Activated CD8-positive, alpha-beta memory T cell treated with anti-CD3 and anti-CD28 coated beads for 4 hours (primary cell): ENCODE results near the gene TSPAN3.

Source experiments
- DNase-seq, 2 donors: peaks; one replicate each; pipeline ENCODE4 v3.0.0-alpha.2; 2020; ENCODE audit warnings: low read depth in 2 of 2

TSPAN3 gene

DNA sequence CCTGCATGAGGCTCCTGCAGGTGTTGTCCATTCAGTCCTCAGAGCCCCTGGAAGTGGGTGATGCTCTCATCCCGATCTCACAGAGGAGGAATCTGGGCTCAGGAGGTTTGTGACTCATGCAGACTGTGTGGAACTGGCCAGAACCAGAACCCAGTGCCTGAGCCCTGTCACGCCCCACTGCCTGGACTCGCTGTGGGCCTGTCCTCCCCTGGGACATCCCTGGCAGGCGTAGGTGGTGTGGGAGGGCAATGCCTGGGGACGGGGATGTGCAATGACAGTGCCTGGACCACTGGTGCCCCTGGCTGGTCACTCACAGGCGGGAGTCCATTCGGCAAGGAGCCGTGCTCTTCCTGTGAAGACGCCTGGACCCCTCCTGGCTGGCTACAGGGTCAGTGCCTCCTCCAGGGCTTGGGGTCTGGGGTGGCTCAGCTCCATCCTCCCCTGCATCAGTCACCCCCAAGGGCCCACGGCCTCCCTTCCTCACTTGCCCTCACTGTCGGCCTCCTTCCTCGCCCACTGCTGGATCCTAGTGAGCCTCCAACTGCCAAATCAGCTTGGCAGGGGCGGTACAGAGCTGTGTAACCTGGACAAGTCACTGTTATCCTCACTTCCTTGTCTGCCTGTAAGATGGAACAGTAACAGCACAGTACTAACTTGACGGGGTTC, 61.1 kb downstream of the TSPAN3 start:
- no peak for DNase-seq

DNA sequence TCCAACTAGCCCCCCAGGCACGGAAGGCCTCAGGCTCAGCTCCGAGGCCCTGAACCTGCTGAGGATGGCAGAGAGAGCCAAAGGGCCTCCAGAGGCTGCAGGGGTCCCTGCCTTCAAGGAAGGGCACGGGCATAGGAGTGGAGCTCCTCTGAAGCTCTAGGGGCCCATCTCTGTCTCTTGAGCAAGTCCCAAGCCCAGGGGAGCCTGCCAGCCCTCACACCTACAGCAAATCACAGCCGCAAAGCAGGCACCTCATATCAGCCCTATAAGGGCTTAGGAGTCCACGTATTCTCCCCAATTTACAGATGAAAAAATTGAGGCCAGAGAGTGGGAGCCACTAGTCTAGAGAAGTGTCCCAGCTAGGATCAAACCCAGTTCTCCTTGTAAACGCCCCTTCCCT, 61.7 kb downstream of the TSPAN3 start:
- no peak for DNase-seq

DNA sequence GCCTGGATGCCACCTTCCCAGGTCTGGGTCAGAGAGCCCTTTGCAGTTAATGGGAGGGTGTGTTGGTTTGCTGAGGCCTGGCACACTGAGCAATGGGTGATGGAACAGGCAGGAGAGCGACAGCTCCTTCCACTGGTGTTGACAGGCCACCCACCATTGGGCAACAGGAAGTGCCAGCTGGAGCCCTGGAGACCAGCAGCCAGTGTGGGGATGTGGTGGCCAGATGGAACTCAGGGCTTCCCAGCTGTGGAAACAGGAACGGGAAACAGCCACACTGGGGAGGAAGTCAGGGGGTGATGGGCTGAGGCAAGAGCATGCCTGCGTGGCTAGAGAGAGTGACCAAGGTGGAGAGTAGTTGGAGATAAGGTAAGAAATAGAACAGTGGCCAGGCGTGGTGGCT, 66.7 kb downstream of the TSPAN3 start:
- DNase-seq: no peak

DNA sequence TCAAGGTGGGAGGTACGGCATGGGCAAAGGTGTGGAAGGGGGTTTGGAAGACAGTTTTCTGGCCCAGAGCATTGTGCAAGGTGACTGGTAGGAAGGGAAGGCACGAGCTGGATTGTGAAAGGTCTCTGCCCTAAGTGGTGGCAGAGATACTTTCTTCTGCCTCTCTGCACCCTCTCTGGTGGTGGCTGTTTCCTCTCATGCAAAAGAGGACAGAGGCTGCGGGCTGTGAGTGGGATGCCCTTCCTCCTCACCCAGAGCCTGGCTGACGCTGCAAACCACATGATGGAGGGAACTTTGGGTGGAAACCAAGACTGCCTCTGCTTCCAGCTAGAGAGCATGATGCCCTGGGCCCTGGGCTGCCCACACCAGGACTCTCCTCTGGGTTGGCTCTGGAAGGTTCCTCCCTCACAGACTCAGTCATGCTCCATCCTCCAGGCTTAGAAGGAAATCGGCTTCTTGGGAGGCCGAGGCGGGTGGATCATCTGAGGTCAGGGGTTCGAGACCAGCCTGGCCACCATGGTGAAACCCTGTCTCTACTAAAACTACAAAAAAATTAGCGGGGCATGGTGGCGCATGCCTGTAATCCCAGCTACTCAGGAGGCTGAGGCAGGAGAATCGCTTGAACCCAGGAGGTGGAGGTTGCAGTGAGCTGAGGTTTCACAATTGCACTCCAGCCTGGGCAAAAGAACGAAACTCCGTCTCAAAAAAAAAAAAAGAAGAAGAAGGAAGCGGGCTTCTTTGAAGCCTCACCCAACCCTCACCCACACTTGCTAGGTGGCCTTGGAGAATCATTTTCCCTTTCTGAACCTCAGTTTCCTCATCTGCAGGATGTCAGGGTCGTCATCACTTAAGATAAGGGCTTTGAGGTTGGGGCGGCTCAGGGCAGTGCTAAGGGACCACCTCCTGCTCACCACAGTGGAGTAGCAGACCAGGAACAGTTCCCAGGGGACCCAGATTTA, 67.7 kb downstream of the TSPAN3 start:
- peak; percentile 43 to 67 for DNase-seq

DNA sequence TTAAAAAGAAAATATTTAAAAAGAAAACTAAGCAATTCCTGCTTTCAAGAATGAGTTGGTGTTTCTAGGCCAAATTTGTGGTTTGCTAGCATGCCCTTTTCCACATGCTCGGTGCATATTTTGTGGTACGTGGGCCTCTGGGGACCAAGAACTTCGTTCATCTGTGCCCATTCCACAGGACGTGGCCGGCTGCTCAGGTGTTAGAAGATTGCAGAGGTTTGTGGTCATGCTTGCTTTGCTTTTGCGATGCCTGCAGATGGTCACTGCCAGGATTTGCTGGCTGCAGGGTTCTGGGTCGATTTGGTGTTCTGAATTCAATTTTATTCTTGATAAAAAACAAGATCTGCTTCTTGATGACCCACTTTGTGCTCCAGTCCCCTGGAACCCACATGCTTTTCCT, 68.5 kb downstream of the TSPAN3 start:
- no peak for DNase-seq

DNA sequence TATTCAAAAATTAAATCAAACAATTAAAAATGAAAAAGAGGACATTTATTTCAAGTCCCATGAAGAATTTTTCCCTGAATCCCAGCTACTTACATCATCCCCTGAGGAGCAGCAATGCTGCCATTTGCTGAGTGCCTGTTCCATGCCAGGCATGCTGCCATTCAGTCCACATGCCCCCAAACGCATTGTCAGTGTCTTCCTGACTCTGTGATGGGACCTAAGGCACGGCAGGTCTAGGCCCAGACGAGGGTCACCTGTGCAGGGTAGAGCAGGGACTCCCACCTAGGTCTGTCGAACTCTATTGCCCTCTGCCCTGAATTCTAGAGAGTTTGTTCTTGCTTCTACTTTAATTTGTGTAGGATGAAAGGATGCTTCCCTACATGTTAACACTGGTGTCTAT, 68.9 kb downstream of the TSPAN3 start:
- DNase-seq: no peak

DNA sequence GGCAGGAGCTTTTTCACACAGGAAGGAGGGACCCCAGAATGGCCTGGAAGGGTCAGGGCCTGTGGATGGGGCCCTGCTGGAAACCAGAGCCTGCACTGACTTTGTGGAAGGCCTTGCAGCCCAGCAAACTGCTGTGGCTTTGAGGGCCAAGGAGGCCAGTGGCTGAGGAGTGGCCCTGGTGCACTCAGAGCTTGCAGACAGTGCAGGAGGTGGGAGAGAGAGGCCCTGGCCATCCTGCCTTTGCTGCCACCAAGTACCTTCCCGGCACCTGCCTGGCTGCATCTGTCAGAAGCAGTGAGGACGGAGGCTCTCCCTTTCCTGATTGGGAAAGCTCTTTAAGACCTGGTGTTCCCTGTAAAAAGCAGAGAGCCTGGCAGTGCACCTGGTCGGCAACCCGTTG, 69.6 kb downstream of the TSPAN3 start:
- no peak for DNase-seq

DNA sequence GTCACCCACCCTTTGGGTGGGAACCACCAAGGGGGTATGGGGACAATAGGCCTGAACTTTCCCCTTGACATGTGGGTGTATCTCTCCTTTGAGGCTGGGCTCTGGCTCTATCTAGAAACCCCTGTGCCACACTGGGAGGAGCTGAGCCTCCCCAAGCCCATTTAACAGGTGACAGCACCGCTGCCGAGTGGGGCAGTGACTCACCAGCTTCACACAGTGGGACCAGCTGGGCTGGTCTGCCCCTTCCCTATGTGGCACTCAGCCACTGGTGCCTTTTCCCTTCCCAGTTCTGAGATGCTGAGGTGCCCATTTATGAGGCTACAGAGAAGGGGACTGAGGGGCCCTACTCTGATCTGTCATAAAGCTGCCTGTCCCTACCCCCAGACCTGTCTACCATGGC, 70.9 kb downstream of the TSPAN3 start:
- DNase-seq: no peak

DNA sequence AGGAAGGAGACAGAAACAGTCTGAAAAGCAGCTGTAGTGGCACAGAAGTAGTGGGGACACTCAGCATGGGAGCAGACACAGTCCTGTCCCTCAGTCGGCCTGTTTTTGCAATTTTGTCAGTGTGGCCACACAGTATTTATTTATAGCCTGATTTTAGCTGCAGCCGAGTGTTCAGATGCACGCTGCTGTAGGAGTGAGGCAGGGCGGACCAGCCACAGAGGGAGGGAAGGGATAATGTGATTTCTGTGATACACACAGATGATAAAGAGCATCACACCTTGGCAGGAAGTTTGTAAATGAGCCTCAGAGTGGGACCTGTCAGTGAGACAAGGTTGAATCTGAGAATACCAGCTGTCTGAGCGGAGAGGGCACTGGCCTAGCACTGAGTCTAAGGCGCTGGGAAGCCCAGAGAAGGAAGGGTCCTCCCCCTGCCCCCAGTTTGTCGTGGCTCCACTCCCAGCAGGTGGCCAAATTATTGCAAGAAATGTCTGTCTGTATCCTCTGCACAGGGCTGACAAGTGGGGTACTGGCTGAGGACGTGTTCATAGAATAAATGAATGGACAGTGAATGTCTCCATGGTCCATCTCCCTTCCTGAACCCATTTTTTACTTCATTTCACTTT, 72.1 kb downstream of the TSPAN3 start:
- DNase-seq: no peak

DNA sequence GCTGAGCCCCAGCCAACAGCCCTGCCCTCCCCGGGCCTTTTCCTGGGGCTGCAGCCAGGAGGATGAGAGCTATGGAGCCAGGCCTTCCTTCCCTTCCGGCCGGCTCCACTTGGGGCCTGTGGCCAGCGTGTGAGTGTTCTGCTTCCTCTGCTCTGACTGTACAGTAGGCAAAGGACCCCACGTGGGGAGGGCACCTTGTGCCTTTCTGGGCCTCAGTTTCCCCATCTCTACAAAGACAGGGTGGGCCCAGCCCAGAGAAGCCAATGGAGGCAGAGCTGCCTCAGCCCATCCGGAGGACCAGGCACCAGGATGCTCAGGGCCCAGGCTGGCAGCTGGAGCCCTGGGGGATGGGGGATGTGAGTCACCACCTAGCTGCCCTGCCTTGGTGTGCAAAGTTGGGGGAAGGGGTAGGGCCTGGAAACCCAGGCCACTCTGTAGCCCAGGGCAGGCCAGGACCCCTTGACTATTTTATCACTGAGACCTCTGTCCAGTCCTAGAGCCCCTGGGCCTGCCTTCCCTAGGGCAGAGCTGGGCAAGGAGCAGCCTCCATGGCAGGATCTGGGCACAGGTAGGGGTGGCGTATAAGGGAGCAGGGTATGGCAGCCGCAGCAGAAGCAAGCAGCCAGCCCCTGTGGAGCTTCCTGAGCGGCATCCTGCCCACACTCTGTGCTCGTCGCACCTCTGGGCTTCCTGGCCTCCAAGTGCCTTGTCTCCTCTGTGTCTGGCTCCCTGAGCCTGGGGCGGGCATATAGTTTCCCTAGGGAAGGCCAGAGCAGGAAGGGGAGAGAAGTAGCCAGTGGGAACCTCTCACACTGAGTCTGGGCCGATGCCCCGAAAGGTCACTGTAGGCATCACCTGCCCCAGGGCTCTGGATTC, 74.1 kb downstream of the TSPAN3 start:
- DNase-seq: no peak

DNA sequence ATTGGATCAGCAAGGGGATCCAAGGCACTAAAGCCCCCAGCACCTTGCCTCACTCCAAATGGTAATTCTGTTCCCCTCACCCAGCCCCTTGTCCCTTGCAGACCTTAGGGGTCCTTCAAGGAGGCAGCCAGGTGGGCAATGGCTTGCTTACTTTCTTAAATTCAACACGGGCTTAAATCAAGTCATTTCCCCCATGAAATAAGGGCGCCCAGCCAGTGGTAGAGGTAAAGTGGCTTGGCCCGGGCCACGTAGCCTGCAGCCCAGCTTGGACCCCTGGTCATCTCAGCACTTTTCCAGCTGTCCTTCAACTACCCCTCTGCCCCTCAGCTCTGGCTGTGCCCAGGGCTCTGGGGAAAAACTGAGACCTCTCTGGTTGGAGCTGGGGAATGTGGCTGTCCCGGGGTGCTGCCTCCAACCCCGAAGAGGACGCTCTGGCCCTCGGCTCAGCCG, 74.8 kb downstream of the TSPAN3 start:
- no peak for DNase-seq

DNA sequence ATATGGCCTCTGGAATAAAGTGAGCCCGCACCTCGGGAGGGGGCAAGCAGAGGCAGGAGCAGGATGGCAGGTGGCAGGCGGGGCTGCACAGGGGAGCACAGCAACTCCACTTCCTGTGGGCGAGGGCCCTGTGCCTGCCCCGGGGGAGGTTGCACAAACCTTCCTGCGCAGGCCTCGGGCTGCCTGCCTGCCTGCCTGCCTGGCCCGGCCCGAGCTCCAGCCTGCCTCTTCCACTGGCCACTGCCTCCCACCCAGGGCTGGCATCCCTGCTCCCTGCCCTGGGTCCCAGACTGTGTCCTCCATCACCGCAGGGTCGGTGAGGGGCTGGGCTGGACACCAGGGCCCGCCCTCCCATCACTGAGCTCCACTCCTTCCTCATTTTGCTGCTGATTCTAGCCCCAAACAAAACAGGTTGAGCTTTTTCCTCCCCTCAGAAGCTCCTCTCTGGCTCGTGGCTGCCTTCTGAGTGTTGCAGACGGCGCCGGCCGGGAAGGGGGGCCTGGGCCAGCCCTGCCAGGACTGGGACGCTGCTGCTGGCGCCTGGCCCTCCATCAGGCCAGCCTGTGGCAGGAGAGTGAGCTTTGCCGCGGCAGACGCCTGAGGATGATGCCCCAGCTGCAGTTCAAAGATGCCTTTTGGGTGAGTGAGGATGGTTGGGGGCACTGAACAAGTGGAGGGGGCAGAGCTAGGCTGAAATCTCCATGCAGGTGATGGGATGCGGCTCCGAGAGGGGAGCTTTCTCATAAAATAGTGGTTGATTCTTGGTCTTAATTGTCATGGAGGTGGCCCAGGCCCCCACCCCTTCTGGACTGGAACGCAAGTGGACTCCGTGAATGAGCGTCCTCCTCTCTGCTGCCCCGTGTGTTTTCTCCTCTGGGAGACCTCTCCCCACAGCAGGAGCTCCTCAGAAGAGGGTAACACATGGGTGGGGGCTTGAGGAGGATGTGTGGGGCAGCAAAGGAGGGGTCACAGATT, 75.7 kb downstream of the TSPAN3 start, which contains the start of gene PSTPIP1:
Gene PSTPIP1 (plus strand): TSS at position 156 of the 975 bp plus-strand sequence. CDS start 448 bp downstream, at position 604.
- peak in 1 of 2 donors; percentile 28 for DNase-seq

DNA sequence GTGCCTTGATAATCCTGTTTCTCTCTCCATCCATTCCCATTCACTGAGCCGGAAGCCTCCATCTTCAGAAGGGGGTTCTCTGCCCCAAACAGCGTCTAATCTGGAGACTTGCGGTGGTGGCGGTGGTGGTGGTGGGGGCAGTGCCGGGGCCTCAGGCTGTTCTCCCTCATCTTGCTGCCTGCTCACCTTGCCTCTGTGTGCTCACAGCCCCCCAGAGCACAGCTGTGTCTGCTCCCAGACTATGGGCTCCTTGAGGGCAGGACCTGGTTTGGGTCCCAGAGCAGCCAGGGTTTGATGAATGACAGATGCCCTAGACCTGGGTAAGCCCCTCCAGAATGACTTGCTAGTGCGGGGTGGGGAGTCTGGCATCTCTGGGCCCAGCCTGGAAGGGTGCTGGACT, 76.4 kb downstream of the TSPAN3 start:
- DNase-seq: no peak

DNA sequence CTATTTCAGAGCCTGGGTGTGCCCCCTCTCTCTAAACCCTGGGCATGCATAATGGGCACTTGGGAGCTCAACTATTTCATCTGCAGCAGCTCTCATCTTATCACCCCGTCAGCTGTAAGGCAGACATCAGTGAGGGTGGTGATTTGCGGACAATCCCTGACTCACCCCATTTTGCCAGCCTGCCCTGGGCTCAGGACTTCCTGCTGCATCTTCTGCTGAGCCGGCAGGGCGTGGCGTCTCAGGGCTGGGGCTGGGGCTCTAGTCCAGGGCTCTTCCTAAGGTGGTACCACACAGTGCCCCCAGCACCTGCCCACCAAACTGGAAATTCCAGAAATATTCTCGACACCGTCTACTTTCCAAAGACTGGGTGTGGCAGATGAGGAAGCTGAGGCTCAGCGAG, 76.9 kb downstream of the TSPAN3 start:
- peak in 1 of 2 donors; percentile 34 for DNase-seq

DNA sequence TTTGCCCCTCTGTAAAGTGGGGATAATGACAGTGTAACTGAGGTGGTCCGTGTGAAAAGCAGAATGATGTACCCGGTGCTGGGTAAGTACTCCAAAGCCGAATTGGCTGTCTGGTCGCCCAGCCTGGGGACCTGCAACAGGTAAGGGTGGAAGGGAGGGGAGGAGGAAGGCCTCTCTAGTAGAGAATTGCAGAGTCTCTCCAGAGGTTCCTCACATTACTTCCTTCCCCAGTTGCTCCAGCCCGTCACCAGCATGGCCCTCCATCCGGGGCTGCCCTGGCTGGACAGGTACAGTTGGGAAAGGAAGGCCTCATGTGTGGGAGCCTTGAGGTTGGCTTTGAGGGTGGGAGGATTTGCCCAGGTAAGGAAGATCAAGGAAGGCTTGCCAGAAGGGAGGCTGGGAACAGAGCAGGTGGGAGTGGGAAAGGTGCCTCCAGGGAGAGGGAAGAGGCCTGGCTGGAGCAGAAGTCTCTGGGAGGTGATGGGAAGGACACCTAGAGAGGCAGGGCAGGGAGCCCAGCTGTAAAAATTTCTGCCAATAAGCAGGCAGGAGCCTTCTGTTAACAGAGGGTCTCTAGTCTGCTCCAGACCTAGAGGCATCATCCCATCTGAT, 77.7 kb downstream of the TSPAN3 start:
- DNase-seq: no peak

DNA sequence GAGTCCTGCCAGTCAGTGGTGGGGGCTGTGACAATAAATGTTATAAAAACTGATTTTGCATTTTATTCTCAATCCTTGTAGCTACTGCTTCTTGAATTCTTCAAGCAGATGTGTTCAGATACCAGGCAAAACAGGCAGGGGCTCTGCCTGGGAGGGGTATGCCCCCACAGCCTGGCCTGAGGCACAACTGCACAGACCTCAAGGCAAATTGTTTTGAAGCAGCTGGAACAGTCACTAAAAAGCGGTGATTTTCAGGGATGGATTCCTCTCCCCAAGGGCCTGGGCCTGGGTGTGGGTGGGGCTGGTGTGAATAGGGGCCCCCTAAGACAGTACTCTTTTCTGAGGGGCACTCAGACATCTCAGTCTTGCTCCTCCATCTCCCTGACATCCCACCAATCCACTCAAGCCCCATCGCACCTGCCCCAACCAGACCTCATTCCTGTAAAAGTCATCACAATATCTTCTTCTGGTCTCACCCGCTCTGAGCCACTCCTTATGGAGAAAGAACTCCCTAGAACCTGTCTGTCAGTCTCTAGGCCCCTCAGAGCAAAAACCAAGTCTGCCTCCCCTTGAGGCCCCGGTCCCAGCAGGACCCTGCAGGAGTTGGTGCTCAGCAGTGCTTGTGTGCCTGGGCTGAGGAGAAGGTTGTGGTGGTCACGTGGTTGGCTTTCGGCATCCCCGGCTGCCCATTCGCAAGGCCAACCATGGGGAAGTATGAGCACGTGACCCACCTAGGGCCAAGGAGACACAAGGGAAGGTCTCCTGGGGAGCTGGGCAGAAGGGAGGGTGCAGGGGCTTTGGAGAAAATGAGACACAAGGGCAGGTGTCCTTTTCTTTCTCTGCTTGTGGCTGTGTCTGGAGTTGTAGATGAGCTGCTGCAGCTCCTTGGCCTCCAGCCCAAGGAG, 78.9 kb downstream of the TSPAN3 start:
- no peak for DNase-seq
